IMR-90 (cell line): ENCODE data around the gene NT5DC1.

ENCODE experiments used
- BHLHE40 ChIP-seq: fragments of 150-350 bp; IDR thresholded peaks from 2 replicates; pipeline ENCODE4 v1.6.1; 2016; ENCODE audit warnings: mild to moderate bottlenecking, low read depth, low read length
- CTCF ChIP-seq: conservative IDR thresholded peaks from 2 replicates; pipeline ENCODE4 v1.5.1; 2012; ENCODE audit warnings: mild to moderate bottlenecking, low read depth, low read length, improper control_type of control experiment
- MAZ ChIP-seq: IDR thresholded peaks from 2 replicates; pipeline ENCODE4 v1.6.1; 2012; ENCODE audit warnings: low read depth, mild to moderate bottlenecking, low read length, improper control_type of control experiment, moderate library complexity, borderline replicate concordance
- MXI1 ChIP-seq: IDR thresholded peaks from 2 replicates; pipeline ENCODE4 v1.6.1; 2012; ENCODE audit warnings: low read depth, mild to moderate bottlenecking, low read length, moderate library complexity, borderline replicate concordance
- POLR2A ChIP-seq: IDR thresholded peaks from 2 replicates; pipeline ENCODE4 v1.6.1; 2012; ENCODE audit warnings: mild to moderate bottlenecking, low read depth, low read length
- RAD21 ChIP-seq: IDR thresholded peaks from 2 replicates; pipeline ENCODE4 v1.6.1; 2012; ENCODE audit warnings: low read length, improper control_type of control experiment

- no peak for TF ChIP-seq CTCF
- no peak for TF ChIP-seq BHLHE40
- no peak for TF ChIP-seq POLR2A
- no peak for TF ChIP-seq MXI1
- no peak for TF ChIP-seq RAD21
- no peak for TF ChIP-seq MAZ
Observed at GRCh38 chr6:116118608-116119007, 18.0 kb downstream of the NT5DC1 start.
